Amniotic epithelial cell (primary cell): ENCODE measurements around the gene LGALS8.

Experiments used
- DNase-seq: peaks from one replicate; pipeline ENCODE4 v3.0.0-alpha.2; 2010; ENCODE audit warnings: low read depth

LGALS8 gene

GRCh38 chr1:236589531-236589930 lies 65.7 kb downstream of the LGALS8 start:
- no peak for DNase-seq

GRCh38 chr1:236590553-236591150 lies 66.9 kb downstream of the LGALS8 start:
- DNase-seq = no peak

- DNase-seq = peak; percentile 58
Measured at GRCh38 chr1:236602171-236602570, 78.4 kb downstream of the LGALS8 start.
